Body of pancreas (tissue), 4 donors: ENCODE measurements around the gene GPRC5B.

Source experiments
- CTCF ChIP-seq, 7 experiments: fragments of 450-650 bp in 4 of 7; fragments of 200-600 bp in 3 of 7; sonication (generic) in 3 of 7; IDR thresholded peaks; one replicate each; pipeline ENCODE4 v1.5.1; 2016 to 2019; ENCODE audit warnings: antibody characterized with exemption in 7 of 7
- POLR2A ChIP-seq, 3 donors: fragments of 450-650 bp; IDR thresholded peaks; one replicate each; pipeline ENCODE4 v1.6.1; 2016; ENCODE audit warnings: antibody characterized with exemption in 3 of 3, mild to moderate bottlenecking in 2 of 3

GRCh38 chr16:19878757-19879156 is 5.9 kb downstream of the GPRC5B start:
- TF ChIP-seq CTCF (IDR thresholded peaks at IDR 0.05), result no peak
- no peak for TF ChIP-seq POLR2A (IDR thresholded peaks at IDR 0.05)
